ENCODE results near the gene ORAI3.

Gene ORAI3

GRCh38 chr16:30948667-30949649, at the start of gene ORAI3:
Gene ORAI3, plus strand, starts transcription at chr16:30949068. Its CDS starts 222 bp downstream, at chr16:30949290.
- Histone ChIP-seq H3K9ac (peak within 1 kb of the TSS; percentile 97), H4K20me1 (peaks cover 60% of the 10 kb centered on the region), H3K9me3 (no peaks in the 10 kb centered on the region)

GRCh38 chr16:30899794-30900193, 49.1 kb upstream of the ORAI3 start:
- TF ChIP-seq Cebpa-rat (IDR thresholded peaks at IDR 0.05): no peak
- H3K36me3 ChIP-seq: no peaks in the 10 kb centered on the region
- H3K4me3 ChIP-seq: no peak overlapping the region
- no peak overlapping the region for H3K9ac ChIP-seq
- peaks cover 61% of the 10 kb centered on the region for H3K4me1 ChIP-seq
- H4K20me1 ChIP-seq: no peaks in the 10 kb centered on the region
- no peak overlapping the region for H3K27ac ChIP-seq
- H3K4me2 ChIP-seq: no peak overlapping the region
- H3K9me3 ChIP-seq: no peaks in the 10 kb centered on the region
- no peaks in the 10 kb centered on the region for H3K27me3 ChIP-seq

More at GRCh38 chr16:30948667-30949649, at the start of gene ORAI3:
- Histone ChIP-seq H3K36me3 (peaks cover 69% of the 10 kb centered on the region), H3K4me2 (peak within 1 kb of the TSS; percentile 93), H3K27ac (peak within 1 kb of the TSS; percentile 98), H3K27me3 (no peaks in the 10 kb centered on the region), H3K4me3 (peak within 1 kb of the TSS; percentile 96), H3K4me1 (peaks cover 41% of the 10 kb centered on the region)
- no peak for TF ChIP-seq Cebpa-rat (IDR thresholded peaks at IDR 0.05)

- no peak for TF ChIP-seq Cebpa-rat (IDR thresholded peaks at IDR 0.05)
- H3K4me1 ChIP-seq: peaks cover 60% of the 10 kb centered on the region
- no peaks in the 10 kb centered on the region for H3K36me3 ChIP-seq
- no peak overlapping the region for H3K4me2 ChIP-seq
- H3K9me3 ChIP-seq: no peaks in the 10 kb centered on the region
- H3K27ac ChIP-seq: no peak overlapping the region
- H3K27me3 ChIP-seq: no peaks in the 10 kb centered on the region
- H3K4me3 ChIP-seq: no peak overlapping the region
- no peak overlapping the region for H3K9ac ChIP-seq
- H4K20me1 ChIP-seq: no peaks in the 10 kb centered on the region
These were observed 48.3 kb upstream of the ORAI3 start for GRCh38 chr16:30900588-30900987.

GRCh38 chr16:30901201-30902028, 47.5 kb upstream of the ORAI3 start:
- Histone ChIP-seq H3K9ac (peak overlapping the region; percentile 94), H3K4me1 (peaks cover 52% of the 10 kb centered on the region), H4K20me1 (no peaks in the 10 kb centered on the region), H3K9me3 (no peaks in the 10 kb centered on the region), H3K4me3 (peak overlapping the region; percentile 77), H3K4me2 (peak overlapping the region; percentile 88), H3K27ac (peak overlapping the region; percentile 98), H3K36me3 (no peaks in the 10 kb centered on the region), H3K27me3 (no peaks in the 10 kb centered on the region)
- TF ChIP-seq Cebpa-rat (IDR thresholded peaks at IDR 0.05): no peak

GRCh38 chr16:30902029-30902972, 46.6 kb upstream of the ORAI3 start:
- Histone ChIP-seq H3K4me3 (peak overlapping the region; percentile 77), H3K36me3 (no peaks in the 10 kb centered on the region), H3K27me3 (no peaks in the 10 kb centered on the region), H3K4me1 (peaks cover 48% of the 10 kb centered on the region), H3K4me2 (peak overlapping the region; percentile 88), H3K27ac (peak overlapping the region; percentile 98), H3K9ac (peak overlapping the region; percentile 94), H3K9me3 (no peaks in the 10 kb centered on the region), H4K20me1 (no peaks in the 10 kb centered on the region)
- TF ChIP-seq Cebpa-rat (IDR thresholded peaks at IDR 0.05): no peak

GRCh38 chr16:30903002-30903401, 45.9 kb upstream of the ORAI3 start:
- H3K4me2 ChIP-seq: peak overlapping the region; percentile 88
- peak overlapping the region; percentile 94; the same call in 1 of the 2 replicates for H3K9ac ChIP-seq
- no peaks in the 10 kb centered on the region for H3K36me3 ChIP-seq
- no peak for TF ChIP-seq Cebpa-rat (IDR thresholded peaks at IDR 0.05)
- peak overlapping the region; percentile 77 for H3K4me3 ChIP-seq
- no peaks in the 10 kb centered on the region for H4K20me1 ChIP-seq
- no peaks in the 10 kb centered on the region for H3K27me3 ChIP-seq
- H3K9me3 ChIP-seq: no peaks in the 10 kb centered on the region
- peaks cover 50% of the 10 kb centered on the region for H3K4me1 ChIP-seq
- peak overlapping the region; percentile 98 for H3K27ac ChIP-seq

- peak overlapping the region; percentile 94; the same call in 1 of the 2 replicates for H3K9ac ChIP-seq
- TF ChIP-seq Cebpa-rat (IDR thresholded peaks at IDR 0.05): no peak
- no peaks in the 10 kb centered on the region for H3K27me3 ChIP-seq
- no peaks in the 10 kb centered on the region for H3K36me3 ChIP-seq
- H3K27ac ChIP-seq: peak overlapping the region; percentile 98
- no peaks in the 10 kb centered on the region for H4K20me1 ChIP-seq
- H3K4me1 ChIP-seq: peaks cover 53% of the 10 kb centered on the region
- no peaks in the 10 kb centered on the region for H3K9me3 ChIP-seq
- H3K4me2 ChIP-seq: peak overlapping the region; percentile 88
- H3K4me3 ChIP-seq: no peak overlapping the region
These were observed 45.3 kb upstream of the ORAI3 start for GRCh38 chr16:30903596-30903995.

- peak overlapping the region; percentile 88 for H3K4me2 ChIP-seq
These were observed 44.6 kb upstream of the ORAI3 start for GRCh38 chr16:30904114-30904780.

More at GRCh38 chr16:30904114-30904780, 44.6 kb upstream of the ORAI3 start:
- Histone ChIP-seq H3K4me3 (0 out of 2 replicates have a peak overlapping the region, but pooled peaks have one; percentile 6), H3K27ac (peak overlapping the region; percentile 98), H4K20me1 (no peaks in the 10 kb centered on the region), H3K36me3 (no peaks in the 10 kb centered on the region), H3K4me1 (peaks cover 53% of the 10 kb centered on the region), H3K9me3 (no peaks in the 10 kb centered on the region), H3K27me3 (no peaks in the 10 kb centered on the region), H3K9ac (peak overlapping the region; percentile 30; the same call in 1 of the 2 replicates)
- TF ChIP-seq Cebpa-rat (IDR thresholded peaks at IDR 0.05): no peak

Measured in BLaER1 (cell line).